Thymus (tissue), 11 donors: Measurements from ENCODE around the gene BRI3. TPM values are rescaled to one million over a fixed set of nuclear protein-coding genes. Genes with fewer than 3 reads are reported as not detected.

Source experiments
- DNase-seq, 9 donors: peaks; one replicate each; pipeline ENCODE4 v3.0.0-alpha.2; 2013; ENCODE audit warnings: low spot score in 9 of 9, low read depth in 6 of 9, missing footprints in 1 of 9
- H3K27ac ChIP-seq, 2 donors: one replicate each; pipeline ENCODE4 v1.5.1; 2013; ENCODE audit warnings: control low read depth in 1 of 2, low read depth in 1 of 2, low read length in 1 of 2, mild to moderate bottlenecking in 1 of 2, moderate library complexity in 1 of 2
- H3K27me3 ChIP-seq, 2 donors: one replicate each; pipeline ENCODE4 v1.5.1; 2013; ENCODE audit warnings: low read length in 1 of 2; ENCODE audit not compliant: control insufficient read depth in 2 of 2, insufficient read depth in 1 of 2
- H3K36me3 ChIP-seq, 2 donors: one replicate each; pipeline ENCODE4 v1.5.1; 2013; ENCODE audit warnings: low read length in 1 of 2, mild to moderate bottlenecking in 1 of 2, moderate library complexity in 1 of 2; ENCODE audit not compliant: control insufficient read depth in 2 of 2, insufficient read depth in 2 of 2
- H3K4me1 ChIP-seq, 2 donors: one replicate each; pipeline ENCODE4 v1.5.1; 2013; ENCODE audit warnings: low read length in 2 of 2; ENCODE audit not compliant: control insufficient read depth in 2 of 2, insufficient read depth in 2 of 2
- H3K4me3 ChIP-seq, 2 donors: one replicate each; pipeline ENCODE4 v1.5.1; 2013; ENCODE audit warnings: low read length in 2 of 2, control low read depth in 1 of 2, mild to moderate bottlenecking in 1 of 2
- H3K9me3 ChIP-seq, 2 donors: one replicate each; pipeline ENCODE4 v1.5.1; 2013; ENCODE audit warnings: low read length in 1 of 2, mild to moderate bottlenecking in 1 of 2; ENCODE audit not compliant: control insufficient read depth in 2 of 2, insufficient read depth in 1 of 2
- WGBS: extraction: QIAGEN DNeasy Blood & Tissue Kit; methylation state at CpG from one replicate; pipeline ENCODE4 v1.1.7; 2013; 5-methylcytosine and 5-hydroxymethylcytosine counted together
- polyA plus RNA-seq: library from polyadenylated mRNA; stranded (reverse); fragments of 200-250 nt; gene quantifications from one replicate; pipeline ENCODE4 v1.2.3, GENCODE V29; 2013
- total RNA-seq: library from RNA; stranded (reverse); fragments of 120-200 nt; gene quantifications from one replicate; pipeline ENCODE4 v1.2.4, GENCODE V29; 2013
- donor health status: healthy.

The BRI3 gene
- total and polyA plus RNA-seq, 2 donors = 28.8 to 222 TPM

DNA sequence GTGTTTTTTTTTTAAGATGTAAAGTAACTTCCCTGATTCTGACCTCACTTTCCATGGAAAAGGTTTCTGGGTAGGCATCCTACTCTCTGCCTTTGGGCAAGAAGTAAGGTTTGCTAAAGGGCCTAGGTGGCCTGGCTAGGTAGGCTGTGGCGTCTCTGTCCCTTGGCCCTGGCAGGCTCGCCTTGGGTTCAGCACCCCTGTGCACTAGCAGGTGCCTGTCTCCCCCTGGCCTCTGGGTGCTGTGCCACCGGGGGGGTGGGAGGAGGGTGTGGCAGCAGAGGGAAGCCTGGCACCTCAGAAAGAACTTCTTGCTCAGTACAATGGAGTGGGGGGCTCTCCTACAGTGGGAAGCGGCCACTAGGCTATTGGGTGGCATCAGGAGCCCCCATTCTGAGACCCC is 43.4 kb upstream of the BRI3 start:
- peaks cover 22 to 65% of the 10 kb centered on the region in 2 donors for H3K36me3 ChIP-seq
- no peaks in the 10 kb centered on the region for H3K4me1 ChIP-seq
- H3K27me3 ChIP-seq = no peaks in the 10 kb centered on the region
- H3K27ac ChIP-seq = no peak overlapping the region
- H3K4me3 ChIP-seq = no peak overlapping the region
- H3K9me3 ChIP-seq = no peaks in the 10 kb centered on the region
- no peak for DNase-seq
- WGBS = 97% methylated on average over 4 of the region's 4 CpGs

DNA sequence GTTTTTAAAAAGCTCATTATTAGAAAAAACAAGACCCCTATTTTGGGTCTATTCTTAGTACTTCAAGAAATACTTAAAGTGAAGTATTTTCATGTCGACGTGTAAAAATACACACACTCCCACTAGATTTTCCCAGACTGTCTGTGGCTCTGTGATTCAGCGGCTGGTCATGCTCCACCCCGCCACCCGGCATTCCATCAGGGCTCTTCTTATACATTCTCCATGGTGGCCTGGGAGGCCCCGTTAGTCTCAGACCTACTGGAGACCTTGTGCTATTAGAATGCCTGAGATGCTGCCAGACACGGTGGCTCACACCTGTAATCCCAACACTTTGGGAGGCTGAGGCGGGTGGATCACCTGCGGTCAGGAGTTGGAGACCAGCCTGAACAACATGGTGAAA is 42.5 kb upstream of the BRI3 start:
- DNase-seq = no peak
- peaks cover 22 to 63% of the 10 kb centered on the region in 2 donors for H3K36me3 ChIP-seq
- H3K9me3 ChIP-seq = no peaks in the 10 kb centered on the region
- 97% methylated on average over 9 of the region's 9 CpGs for WGBS
- H3K27me3 ChIP-seq = no peaks in the 10 kb centered on the region
- H3K4me3 ChIP-seq = no peak overlapping the region
- no peaks in the 10 kb centered on the region for H3K4me1 ChIP-seq
- H3K27ac ChIP-seq = no peak overlapping the region

DNA sequence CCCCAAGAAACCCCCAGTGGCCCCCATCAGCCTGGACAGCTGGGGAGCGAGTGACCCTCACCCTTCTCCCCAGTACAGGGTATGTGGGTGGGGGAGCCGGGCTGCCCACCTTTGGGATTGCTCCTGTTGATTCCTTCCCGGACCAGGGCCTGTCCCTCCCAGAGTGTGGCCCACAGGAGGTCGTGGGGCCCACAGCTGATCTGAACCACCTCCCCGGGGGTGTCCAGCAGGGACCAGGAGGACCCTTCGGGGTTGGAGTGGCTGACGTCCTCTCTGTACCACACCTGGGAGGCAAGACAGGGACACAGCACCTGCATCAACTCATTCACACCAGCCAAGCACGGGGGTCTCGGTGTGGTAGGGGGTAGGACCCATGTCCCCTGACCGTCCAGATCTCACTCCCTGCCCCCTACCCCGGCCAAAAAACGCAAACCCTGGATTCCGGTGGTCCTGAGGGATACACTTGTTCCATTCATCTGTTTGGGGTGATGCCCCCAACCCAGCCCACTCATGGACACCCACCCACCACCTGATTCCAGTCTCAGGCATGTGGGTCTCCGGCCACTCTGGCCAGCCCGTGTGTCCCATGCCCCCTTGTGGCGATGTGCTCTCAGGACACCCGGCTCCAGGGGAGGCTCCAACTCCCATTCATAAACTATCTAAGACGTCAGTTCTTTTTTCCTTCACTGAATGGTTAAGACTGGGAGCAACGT is 40.4 kb upstream of the BRI3 start:
- DNase-seq = no peak

DNA sequence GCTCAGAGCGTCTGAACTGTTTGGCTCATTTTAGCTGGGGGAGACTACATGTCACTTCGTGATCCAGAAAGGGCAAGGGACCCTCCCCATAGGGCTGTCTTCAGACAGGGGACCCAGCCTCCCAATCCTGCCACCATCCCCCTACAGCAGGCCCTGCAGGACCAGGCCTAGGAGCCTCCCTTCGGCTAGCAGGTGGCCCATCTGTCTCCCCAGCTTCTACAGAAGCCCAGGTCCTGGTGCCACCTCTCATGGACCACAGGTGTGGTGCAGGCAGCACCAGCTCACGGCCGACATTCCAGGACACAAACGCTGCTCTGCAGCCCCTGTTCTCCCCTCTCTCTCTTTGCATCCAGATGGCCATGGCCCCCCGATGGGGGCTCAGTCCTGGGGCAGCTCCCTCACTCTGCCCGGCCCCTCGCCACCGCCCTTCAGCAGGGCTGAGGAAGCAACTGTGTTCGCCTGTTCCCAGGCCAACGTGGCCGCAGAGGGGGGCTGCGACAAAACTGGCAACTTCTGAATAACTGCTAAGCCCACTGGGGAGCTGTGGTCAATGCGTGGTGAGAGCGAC is 39.7 kb upstream of the BRI3 start:
- peaks cover 28 to 74% of the 10 kb centered on the region in 2 donors for H3K36me3 ChIP-seq
- no peaks in the 10 kb centered on the region for H3K4me1 ChIP-seq
- H3K27me3 ChIP-seq = no peaks in the 10 kb centered on the region
- no peak for DNase-seq
- H3K9me3 ChIP-seq = no peaks in the 10 kb centered on the region
- H3K4me3 ChIP-seq = no peak overlapping the region
- no peak overlapping the region for H3K27ac ChIP-seq
- 97% methylated on average over 16 of the region's 16 CpGs for WGBS

More for the DNA sequence above, 40.4 kb upstream of the BRI3 start:
- no peaks in the 10 kb centered on the region for H3K27me3 ChIP-seq
- H3K36me3 ChIP-seq = peaks cover 31 to 79% of the 10 kb centered on the region in 2 donors
- H3K4me3 ChIP-seq = no peak overlapping the region
- H3K9me3 ChIP-seq = no peaks in the 10 kb centered on the region
- no peak overlapping the region for H3K27ac ChIP-seq
- 91% methylated on average over 19 of the region's 19 CpGs for WGBS
- no peaks in the 10 kb centered on the region for H3K4me1 ChIP-seq

DNA sequence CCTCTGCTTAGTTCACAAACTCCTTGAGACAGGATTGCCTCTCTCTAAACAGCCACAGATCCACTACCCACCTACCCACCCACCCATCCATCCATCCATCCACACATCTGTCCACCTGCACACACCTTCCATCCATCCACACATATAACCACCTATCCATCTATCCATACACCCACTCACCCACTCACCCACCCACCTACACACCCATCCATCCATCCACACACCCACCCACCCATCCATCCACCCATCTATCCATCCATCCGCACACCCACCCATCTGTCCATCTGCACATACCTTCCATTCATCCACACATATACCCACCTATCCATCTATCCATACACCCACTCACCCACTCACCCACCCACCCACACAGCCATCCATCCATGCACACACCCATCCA is 39.1 kb upstream of the BRI3 start:
- H3K36me3 ChIP-seq = peaks cover 28 to 69% of the 10 kb centered on the region in 2 donors

DNA sequence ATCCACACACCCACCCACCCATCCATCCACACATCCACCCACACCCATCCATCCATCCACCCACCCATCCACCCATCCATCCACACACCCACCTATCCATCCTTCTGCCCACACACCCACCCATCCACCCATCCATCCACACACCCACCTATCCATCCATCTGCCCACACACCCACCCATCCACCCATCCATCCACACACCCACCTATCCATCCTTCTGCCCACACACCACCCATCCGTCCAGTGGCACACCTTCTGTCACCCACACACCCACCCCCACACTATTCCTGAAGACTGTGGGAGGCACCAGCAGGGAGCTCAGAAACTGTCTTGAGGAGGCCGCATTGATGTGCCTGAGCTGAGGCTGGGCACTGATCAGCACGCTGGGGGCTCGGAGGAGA is 38.6 kb upstream of the BRI3 start:
- DNase-seq = no peak
- H3K4me3 ChIP-seq = no peak overlapping the region
- no peaks in the 10 kb centered on the region for H3K4me1 ChIP-seq
- H3K36me3 ChIP-seq = peaks cover 29 to 71% of the 10 kb centered on the region in 2 donors
- H3K27ac ChIP-seq = no peak overlapping the region
- no peaks in the 10 kb centered on the region for H3K9me3 ChIP-seq
- WGBS = 98% methylated on average over 4 of the region's 4 CpGs
- no peaks in the 10 kb centered on the region for H3K27me3 ChIP-seq

More for the DNA sequence above, 39.1 kb upstream of the BRI3 start:
- H3K4me3 ChIP-seq = no peak overlapping the region
- no peak for DNase-seq
- no peaks in the 10 kb centered on the region for H3K4me1 ChIP-seq
- H3K9me3 ChIP-seq = no peaks in the 10 kb centered on the region
- 100% methylated on average over 1 of the region's 1 CpG for WGBS
- no peak overlapping the region for H3K27ac ChIP-seq
- no peaks in the 10 kb centered on the region for H3K27me3 ChIP-seq

DNA sequence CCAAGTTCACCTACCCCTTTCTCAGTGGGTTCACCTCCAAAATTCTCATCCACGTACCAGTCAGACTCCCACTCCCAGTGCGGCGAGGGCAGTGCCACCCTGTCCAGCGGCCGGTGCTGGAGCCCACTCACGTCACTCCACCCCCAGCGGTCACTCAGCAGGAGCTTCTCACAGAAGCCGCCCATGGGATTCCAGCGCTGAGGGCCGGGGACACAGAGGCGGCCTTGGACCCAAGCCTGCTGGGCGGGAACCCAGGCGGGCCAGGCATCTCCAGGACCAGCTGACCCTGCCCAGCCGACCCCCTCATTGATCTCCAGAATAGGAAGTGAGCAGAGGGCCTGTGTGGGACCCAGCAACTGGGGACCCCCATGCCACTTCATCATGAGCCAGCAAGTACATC is 36.6 kb upstream of the BRI3 start:
- WGBS = 99% methylated on average over 14 of the region's 14 CpGs
- no peak for DNase-seq
- H3K27ac ChIP-seq = no peak overlapping the region
- H3K4me1 ChIP-seq = peaks cover 0 to 6% of the 10 kb centered on the region in 2 donors
- no peak overlapping the region for H3K4me3 ChIP-seq
- no peaks in the 10 kb centered on the region for H3K27me3 ChIP-seq
- no peaks in the 10 kb centered on the region for H3K9me3 ChIP-seq
- peaks cover 24 to 59% of the 10 kb centered on the region in 2 donors for H3K36me3 ChIP-seq

DNA sequence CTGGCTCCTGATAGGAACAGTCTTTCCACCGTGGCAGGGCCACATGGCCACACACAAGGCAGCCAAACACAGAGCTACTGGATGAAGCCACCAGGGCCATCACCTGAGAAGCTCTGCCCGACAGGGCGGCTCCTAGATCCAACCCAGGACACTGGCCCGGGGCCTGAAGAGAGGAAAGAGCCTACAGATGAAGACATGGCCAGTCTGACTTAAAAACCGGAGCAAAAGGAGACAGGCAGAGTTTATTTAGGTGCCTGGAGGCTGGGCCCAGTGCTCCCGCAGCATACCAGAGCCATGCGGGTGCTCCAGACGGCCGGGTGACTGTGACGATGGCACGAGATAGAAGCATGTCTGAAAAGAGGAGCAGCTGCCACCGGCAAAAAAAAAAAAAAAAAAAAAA is 33.3 kb upstream of the BRI3 start:
- no peak overlapping the region for H3K4me3 ChIP-seq
- 97% methylated on average over 12 of the region's 12 CpGs for WGBS
- peaks cover 13 to 34% of the 10 kb centered on the region in 2 donors for H3K36me3 ChIP-seq
- peaks cover 15 to 28% of the 10 kb centered on the region in 2 donors for H3K4me1 ChIP-seq
- no peaks in the 10 kb centered on the region for H3K9me3 ChIP-seq
- DNase-seq = no peak
- no peak overlapping the region for H3K27ac ChIP-seq
- H3K27me3 ChIP-seq = no peaks in the 10 kb centered on the region

DNA sequence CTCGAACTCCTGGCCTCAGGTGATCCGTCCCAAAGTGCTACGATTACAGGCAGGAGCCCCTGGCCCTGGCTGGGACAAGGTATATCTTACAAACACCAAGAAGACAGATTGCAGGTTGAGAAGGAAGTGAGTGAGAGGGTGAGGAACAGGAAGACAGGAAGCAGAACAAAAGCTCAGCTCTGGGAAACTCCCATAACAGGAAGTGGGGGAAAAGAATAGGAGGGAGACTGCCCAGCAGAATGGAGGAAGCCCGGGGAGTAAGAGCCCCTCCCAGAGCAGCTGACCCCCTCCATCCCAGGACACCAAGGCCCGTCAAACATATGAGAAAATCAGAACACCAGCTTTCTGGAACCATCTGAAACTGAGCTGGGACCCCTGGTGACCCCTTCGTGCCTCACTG is 32.4 kb upstream of the BRI3 start:
- peaks cover 12 to 27% of the 10 kb centered on the region in 2 donors for H3K36me3 ChIP-seq
- WGBS = 89% methylated on average over 6 of the region's 6 CpGs
- no peaks in the 10 kb centered on the region for H3K9me3 ChIP-seq
- peak overlapping the region in 1 of 2 donors; percentile 48 for H3K27ac ChIP-seq
- H3K27me3 ChIP-seq = no peaks in the 10 kb centered on the region
- no peak for DNase-seq
- H3K4me3 ChIP-seq = no peak overlapping the region
- H3K4me1 ChIP-seq = peaks cover 18 to 28% of the 10 kb centered on the region in 2 donors
